Lung (tissue), 12 donors: Measurements from ENCODE around the gene SPAG9. TPM values are rescaled to one million over a fixed set of nuclear protein-coding genes. Genes with fewer than 3 reads are reported as not detected.

Experiments used
- ATAC-seq: fragments of 200-7000 bp; cut with Tn5 transposase; one replicate; pipeline ENCODE4 v1.9.1; 2020; ENCODE audit warnings: moderate number of reproducible peaks; ENCODE audit not compliant: insufficient read depth, low FRiP score
- DNase-seq, 3 donors: peaks; one replicate each; pipeline ENCODE4 v3.0.0-alpha.2; 2013 to 2017
- H3K27ac ChIP-seq, 2 donors: one replicate each; pipeline ENCODE4 v1.5.1; 2013; ENCODE audit warnings: mild to moderate bottlenecking in 2 of 2, moderate library complexity in 2 of 2, control low read depth in 1 of 2, inconsistent platforms in 1 of 2, low read depth in 1 of 2, low read length in 1 of 2
- H3K27me3 ChIP-seq, 3 donors: one replicate each; pipeline ENCODE4 v1.5.1; 2013; ENCODE audit warnings: low read length in 2 of 3; ENCODE audit not compliant: control insufficient read depth in 3 of 3, insufficient read depth in 3 of 3
- H3K36me3 ChIP-seq, 4 donors: one replicate each; pipeline ENCODE4 v1.5.1; 2013; ENCODE audit warnings: low read length in 4 of 4, mild to moderate bottlenecking in 1 of 4, moderate library complexity in 1 of 4; ENCODE audit not compliant: control insufficient read depth in 4 of 4, insufficient read depth in 4 of 4
- H3K4me1 ChIP-seq, 5 donors: one replicate each; pipeline ENCODE4 v1.5.1; 2013; ENCODE audit warnings: low read length in 5 of 5, mild to moderate bottlenecking in 2 of 5, moderate library complexity in 1 of 5; ENCODE audit not compliant: control insufficient read depth in 5 of 5, insufficient read depth in 5 of 5
- H3K4me3 ChIP-seq: one replicate; pipeline ENCODE4 v1.5.1; 2013; ENCODE audit warnings: mild to moderate bottlenecking, control low read depth, moderate library complexity
- H3K9ac ChIP-seq, 2 donors: one replicate each; pipeline ENCODE4 v1.5.1; 2013; ENCODE audit warnings: low read length in 2 of 2, control low read depth in 1 of 2; ENCODE audit not compliant: insufficient read depth in 1 of 2
- H3K9me3 ChIP-seq, 4 donors: one replicate each; pipeline ENCODE4 v1.5.1; 2013; ENCODE audit warnings: low read length in 3 of 4, mild to moderate bottlenecking in 1 of 4, moderate library complexity in 1 of 4; ENCODE audit not compliant: control insufficient read depth in 4 of 4, insufficient read depth in 3 of 4
- CTCF ChIP-seq: IDR thresholded peaks from 2 replicates; pipeline ENCODE4 v1.5.1; 2012; ENCODE audit warnings: mild to moderate bottlenecking; ENCODE audit errors: control extremely low read depth, extremely low read depth
- WGBS, 2 donors: extraction: QIAGEN DNeasy Blood & Tissue Kit; methylation state at CpG; one replicate each; pipeline ENCODE4 v1.1.7; 2013; 5-methylcytosine and 5-hydroxymethylcytosine counted together
- polyA plus RNA-seq, 2 donors: library from polyadenylated mRNA; stranded (reverse); fragments of 200-250 nt; gene quantifications; one replicate each; pipeline ENCODE4 v1.2.1, GENCODE V29; 2013
- total RNA-seq, 2 donors: library from RNA; depleted of rRNA in 1 of 2; stranded (reverse); fragments of >200 nt in 1 of 2; gene quantifications; one replicate each; pipeline ENCODE4 v1.2.1, GENCODE V29; 2014 to 2021
- donor health status: control.
- donor health status: control.
- donor health status: Bipolar disorder and iron deficiency.
- donor health status: healthy.
- donor health status: DM: yes; HTN: yes; CAD: no.

The SPAG9 gene
- total and polyA plus RNA-seq, 4 donors, result 37.2 to 174 (median 75.2) TPM

- H3K4me1 ChIP-seq, result peaks cover 0 to 38% (median 12%) of the 10 kb centered on the region in 5 donors
- no peaks in the 10 kb centered on the region for H3K36me3 ChIP-seq
- WGBS, 2 donors, result 94 to 99% methylated on average over 3 of the region's 3 CpGs
- no peak overlapping the region for H3K27ac ChIP-seq
- no peaks in the 10 kb centered on the region for H3K27me3 ChIP-seq
- no peak for DNase-seq
- no peak overlapping the region for H3K9ac ChIP-seq
- no peaks in the 10 kb centered on the region for H3K9me3 ChIP-seq
- no peak for TF ChIP-seq CTCF
- H3K4me3 ChIP-seq, result no peak overlapping the region
- no peak for ATAC-seq
These were observed 174.9 kb downstream of the SPAG9 start for GRCh38 chr17:50945779-50946222.

- no peaks in the 10 kb centered on the region for H3K36me3 ChIP-seq
- H3K9me3 ChIP-seq, result no peaks in the 10 kb centered on the region
- peak overlapping the region; percentile 75 to 81 for H3K27ac ChIP-seq
- no peak overlapping the region for H3K9ac ChIP-seq
- no peak for DNase-seq
- H3K4me1 ChIP-seq, result peaks cover 0 to 32% (median 12%) of the 10 kb centered on the region in 5 donors
- no peak for TF ChIP-seq CTCF
- H3K27me3 ChIP-seq, result no peaks in the 10 kb centered on the region
- ATAC-seq, result no peak
- no peak overlapping the region for H3K4me3 ChIP-seq
- 62 to 68% methylated on average over 18 of the region's 18 CpGs for WGBS, 2 donors
These were observed 175.6 kb downstream of the SPAG9 start for GRCh38 chr17:50944902-50945720.

- H3K27me3 ChIP-seq, result no peaks in the 10 kb centered on the region
- H3K4me1 ChIP-seq, result peaks cover 0 to 24% (median 12%) of the 10 kb centered on the region in 5 donors
- ATAC-seq, result peak; percentile 75
- no peaks in the 10 kb centered on the region for H3K9me3 ChIP-seq
- H3K27ac ChIP-seq, result peak overlapping the region; percentile 81 to 93
- TF ChIP-seq CTCF, result no peak
- peak; percentile 63 to 83 (median 79) for DNase-seq
- H3K9ac ChIP-seq, result peak overlapping the region in 1 of 2 donors; percentile 11
- peak overlapping the region; percentile 37 for H3K4me3 ChIP-seq
- 3 to 5% methylated on average over 46 to 61 of the region's 61 CpGs for WGBS, 2 donors
- H3K36me3 ChIP-seq, result no peaks in the 10 kb centered on the region
These were observed 176.4 kb downstream of the SPAG9 start for GRCh38 chr17:50944054-50944901.
